ENCODE results near the gene DHRS13. TPM values are rescaled to one million over a fixed set of nuclear protein-coding genes. Genes with fewer than 3 reads are reported as not detected.

DHRS13 gene
- total and polyA plus RNA-seq, 2 donors (not counting 3 experiments of a cell fraction or from before 2014, with no cell fraction given) = 7.2 to 9.3 TPM

DNA sequence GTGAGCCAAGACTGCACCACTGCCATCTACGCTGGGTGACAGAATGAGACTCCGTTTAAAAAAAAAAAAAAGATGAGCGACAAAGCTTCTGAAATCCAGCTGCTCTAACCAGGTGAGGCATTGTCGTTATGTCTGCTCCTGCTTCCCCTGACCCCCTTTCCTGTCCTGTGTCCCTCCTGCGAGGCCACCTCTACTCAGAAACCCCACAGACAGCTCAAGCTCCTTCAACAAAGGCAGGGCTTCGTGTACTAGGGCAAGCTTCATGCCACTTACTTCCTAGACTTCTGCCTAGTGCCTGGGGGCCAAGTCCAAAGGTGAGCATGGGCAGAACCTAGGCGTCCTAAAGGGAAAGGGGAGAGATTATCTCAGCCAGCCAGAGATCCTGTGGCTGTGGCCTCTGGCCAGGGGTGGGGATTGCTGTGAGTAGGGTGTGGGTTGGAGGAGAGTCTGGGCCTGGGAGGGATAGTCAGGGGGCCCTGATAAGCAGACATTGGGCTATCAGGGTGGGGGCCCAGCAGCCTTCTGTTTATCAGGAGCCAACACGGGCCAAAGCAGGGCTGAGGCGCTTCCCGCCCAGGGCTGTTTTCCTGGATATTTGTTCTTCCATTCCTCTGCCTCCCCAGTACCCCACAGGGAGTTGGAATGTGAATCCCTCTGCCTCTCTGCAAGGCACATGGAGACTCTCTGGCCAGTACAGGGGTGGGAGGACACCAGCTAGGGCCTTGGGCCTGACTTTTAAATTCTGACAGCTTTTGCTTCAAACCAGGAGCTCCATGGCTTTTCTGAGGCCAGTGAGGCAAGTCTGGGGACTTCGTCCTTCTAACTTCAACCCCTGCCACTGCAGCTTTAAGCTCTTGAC lies 37.7 kb downstream of the DHRS13 start:
- no peaks in the 10 kb centered on the region for H3K9me3 ChIP-seq (replicated peaks; ENCODE audit: control insufficient read depth, insufficient read depth, low read length)
- no peaks in the 10 kb centered on the region for H3K9me1 ChIP-seq (replicated peaks; ENCODE audit: control insufficient read depth, extremely low read depth, insufficient read depth, low read length)
- peak overlapping the region; percentile 44 for H3K9ac ChIP-seq (replicated peaks; ENCODE audit: extremely low read depth, insufficient read depth, low read length)
- H3K27ac ChIP-seq (ENCODE audit: insufficient read depth, low read depth, low read length) = peak overlapping the region; percentile 85
- H3K4me1 ChIP-seq (ENCODE audit: control insufficient read depth, extremely low read depth, insufficient read depth, low read length) = peaks cover 13% of the 10 kb centered on the region
- dilution Hi-C loops (cut with MboI; ENCODE audit: extremely low pct_ligation_motif_present, low sequenced_read_pairs) (no loop called here), intact Hi-C loops (cut with micrococcal nuclease) (no loop called here)
- FAIRE-seq (peak; percentile 24), DNase-seq (ENCODE audit: low read depth, low spot score) (peak; percentile 44)
- peak overlapping the region; percentile 25 for H3K4me2 ChIP-seq (ENCODE audit: insufficient read depth, low read length)
- no peaks in the 10 kb centered on the region for H3K27me3 ChIP-seq (ENCODE audit: control insufficient read depth in 2 of 2, insufficient read depth in 2 of 2, low read length in 2 of 2)
- peak overlapping the region; percentile 61 for H2AFZ ChIP-seq (ENCODE audit: low read depth, low read length)
- TF ChIP-seq MYC (IDR thresholded peaks at IDR 0.05; ENCODE audit: low read depth, low read length) (no peak), JUN (IDR thresholded peaks at IDR 0.05; ENCODE audit: borderline replicate concordance, insufficient read depth, insufficient read length, low read depth) (no peak), POLR2A (IDR thresholded peaks at IDR 0.05; ENCODE audit: low read depth, low read length) (no peak), GATA2 (IDR thresholded peaks at IDR 0.05; ENCODE audit: insufficient read depth, insufficient read length, low read depth, low read length) (no peak), POLR2AphosphoS5 (IDR thresholded peaks at IDR 0.05; ENCODE audit: insufficient read depth, low read depth, low read length) (no peak)
- H3K4me3 ChIP-seq (replicated peaks in 1 of 3; ENCODE audit: insufficient read depth in 1 of 3, low read depth in 1 of 3, low read length in 3 of 3) = no peak overlapping the region
- peaks cover 0 to 7% of the 10 kb centered on the region in 2 experiments for H3K36me3 ChIP-seq (ENCODE audit: control insufficient read depth in 2 of 2, extremely low read depth in 1 of 2, insufficient read depth in 2 of 2, low read length in 2 of 2)
- POLR2A ChIA-PET = no interaction called here
- no peaks in the 10 kb centered on the region for H3K79me2 ChIP-seq (ENCODE audit: control insufficient read depth, insufficient read depth, low read length)
- no peaks in the 10 kb centered on the region for H4K20me1 ChIP-seq (replicated peaks; ENCODE audit: control insufficient read depth, extremely low read depth, insufficient read depth, low read length)
- no TSS peak for BruUV-seq (replicated peaks)
- CTCF ChIA-PET = interaction anchor here (0.6 to 1.8 kb wide), 13 partner anchors 9 to 138 kb away, joined by 3 to 11 read pairs (median 4); partner anchors contain the start of gene FLOT2

DNA sequence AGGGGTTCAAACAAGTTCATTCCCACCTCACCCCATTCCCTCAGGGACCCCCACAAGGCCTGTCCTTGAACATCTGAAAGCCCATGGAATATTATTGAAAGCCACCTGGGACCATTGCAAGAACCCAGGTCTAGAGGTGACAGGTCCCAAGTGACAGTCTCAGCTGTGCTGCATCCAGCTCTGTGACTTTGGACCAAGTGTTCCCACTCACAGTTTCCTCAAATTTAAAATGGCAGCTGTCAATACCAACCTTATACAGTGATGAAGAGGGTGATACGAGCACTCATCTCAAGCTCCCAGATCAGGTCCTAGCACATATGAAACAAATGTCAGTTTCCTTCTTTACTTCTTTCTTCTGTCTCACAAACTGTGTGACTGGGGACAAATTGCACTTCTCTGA lies 38.9 kb downstream of the DHRS13 start:
- Histone ChIP-seq H2AFZ (ENCODE audit: low read depth, low read length) (no peak overlapping the region), H4K20me1 (replicated peaks; ENCODE audit: control insufficient read depth, extremely low read depth, insufficient read depth, low read length) (no peaks in the 10 kb centered on the region), H3K79me2 (ENCODE audit: control insufficient read depth, insufficient read depth, low read length) (no peaks in the 10 kb centered on the region), H3K9me1 (replicated peaks; ENCODE audit: control insufficient read depth, extremely low read depth, insufficient read depth, low read length) (no peaks in the 10 kb centered on the region), H3K27ac (ENCODE audit: insufficient read depth, low read depth, low read length) (no peak overlapping the region), H3K4me3 (replicated peaks in 1 of 3; ENCODE audit: insufficient read depth in 1 of 3, low read depth in 1 of 3, low read length in 3 of 3) (no peak overlapping the region), H3K27me3 (ENCODE audit: control insufficient read depth in 2 of 2, insufficient read depth in 2 of 2, low read length in 2 of 2) (no peaks in the 10 kb centered on the region), H3K36me3 (ENCODE audit: control insufficient read depth in 2 of 2, extremely low read depth in 1 of 2, insufficient read depth in 2 of 2, low read length in 2 of 2) (peaks cover 3 to 9% of the 10 kb centered on the region in 2 experiments), H3K9me3 (replicated peaks; ENCODE audit: control insufficient read depth, insufficient read depth, low read length) (no peaks in the 10 kb centered on the region), H3K9ac (replicated peaks; ENCODE audit: extremely low read depth, insufficient read depth, low read length) (no peak overlapping the region), H3K4me1 (ENCODE audit: control insufficient read depth, extremely low read depth, insufficient read depth, low read length) (peaks cover 13% of the 10 kb centered on the region), H3K4me2 (ENCODE audit: insufficient read depth, low read length) (no peak overlapping the region)
- CTCF ChIA-PET = interaction anchor here (1.4 to 2.0 kb wide), 4 partner anchors 15 to 32 kb away, joined by 3 to 9 read pairs (median 5); partner anchors contain the start of gene FAM222B
- BruUV-seq (replicated peaks) = no TSS peak
- TF ChIP-seq, protein P1, sequence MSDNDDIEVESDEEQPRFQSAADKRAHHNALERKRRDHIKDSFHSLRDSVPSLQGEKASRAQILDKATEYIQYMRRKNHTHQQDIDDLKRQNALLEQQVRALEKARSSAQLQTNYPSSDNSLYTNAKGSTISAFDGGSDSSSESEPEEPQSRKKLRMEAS (IDR thresholded peaks at IDR 0.05; ENCODE audit: insufficient read depth, insufficient read length) = no peak
- no peak for TF ChIP-seq JUN (IDR thresholded peaks at IDR 0.05; ENCODE audit: borderline replicate concordance, insufficient read depth, insufficient read length, low read depth)
- no peak for TF ChIP-seq EZH2 (IDR thresholded peaks at IDR 0.05; ENCODE audit: borderline replicate concordance, low read depth, low read length, severe bottlenecking)
- no peak for TF ChIP-seq CTCF (IDR thresholded peaks at IDR 0.05; ENCODE audit: extremely low read depth in 1 of 2, insufficient read depth in 1 of 2, low read depth in 1 of 2, low read length in 2 of 2)
- TF ChIP-seq GATA2 (IDR thresholded peaks at IDR 0.05; ENCODE audit: insufficient read depth, insufficient read length, low read depth, low read length) = no peak
- no peak for TF ChIP-seq FOS (IDR thresholded peaks at IDR 0.05; ENCODE audit: borderline replicate concordance, insufficient read depth, low read length)
- dilution Hi-C loops (cut with MboI; ENCODE audit: extremely low pct_ligation_motif_present, low sequenced_read_pairs) (no loop called here), intact Hi-C loops (cut with micrococcal nuclease) (no loop called here)
- DNase-seq (ENCODE audit: low read depth, low spot score) (no peak), FAIRE-seq (no peak)
- POLR2A ChIA-PET = no interaction called here

All from endothelial cell of umbilical vein (primary cell).